ENCODE results near the gene AP4S1.
"Not testable (repeated sequence)": the region's sequence is repeated elsewhere in the genome, so short reads cannot be mapped to it uniquely, and the experiment has no call there.

AP4S1 gene

GRCh38 chr14:31025367-31026076 lies at the start of gene AP4S1:
Gene AP4S1 (plus strand): TSS chr14:31025649. CDS start chr14:31066197, 40,548 bp downstream.
- DNase-seq = peak; percentile 68

- DNase-seq = no peak
These were observed 47.7 kb upstream of the AP4S1 start for GRCh38 chr14:30977752-30978151.

GRCh38 chr14:30980106-30980704 lies 45.2 kb upstream of the AP4S1 start:
- DNase-seq = peak; percentile 93

- DNase-seq = no peak
These were observed 44.5 kb upstream of the AP4S1 start for GRCh38 chr14:30980980-30981379.

- DNase-seq = peak; percentile 84
These were observed 42.9 kb upstream of the AP4S1 start for GRCh38 chr14:30982533-30982932.

GRCh38 chr14:30983858-30984257 lies 41.6 kb upstream of the AP4S1 start:
- no peak for DNase-seq

- no peak for DNase-seq
These were observed 39.7 kb upstream of the AP4S1 start for GRCh38 chr14:30985796-30986195.

GRCh38 chr14:30988509-30988908 lies 36.9 kb upstream of the AP4S1 start:
- no peak for DNase-seq

GRCh38 chr14:30990770-30991169 lies 34.7 kb upstream of the AP4S1 start:
- no peak for DNase-seq

- DNase-seq = no peak
These were observed 34.0 kb upstream of the AP4S1 start for GRCh38 chr14:30991408-30991807.

- no peak for DNase-seq
These were observed 32.4 kb upstream of the AP4S1 start for GRCh38 chr14:30993071-30993470.

GRCh38 chr14:30994681-30995620 lies 30.5 kb upstream of the AP4S1 start:
- DNase-seq = no peak

GRCh38 chr14:30995689-30996088 lies 29.8 kb upstream of the AP4S1 start:
- no peak for DNase-seq

- no peak for DNase-seq
These were observed 28.4 kb upstream of the AP4S1 start for GRCh38 chr14:30996892-30997659.

GRCh38 chr14:30998100-30998706 lies 27.2 kb upstream of the AP4S1 start:
- no peak for DNase-seq

GRCh38 chr14:30999038-30999773 lies 26.2 kb upstream of the AP4S1 start:
- no peak for DNase-seq

GRCh38 chr14:31000629-31001338 lies 24.7 kb upstream of the AP4S1 start:
- no peak for DNase-seq

GRCh38 chr14:31001339-31001658 lies 24.1 kb upstream of the AP4S1 start:
- no peak for DNase-seq

- no peak for DNase-seq
These were observed 22.2 kb upstream of the AP4S1 start for GRCh38 chr14:31003284-31003683.

- DNase-seq = not testable (repeated sequence)
These were observed 21.4 kb upstream of the AP4S1 start for GRCh38 chr14:31004007-31004406.

- DNase-seq = no peak
These were observed 18.7 kb upstream of the AP4S1 start for GRCh38 chr14:31006703-31007102.
